Keratinocyte (primary cell): ENCODE data around the gene G6PC1.
"Not testable (repeated sequence)": the region's sequence is repeated elsewhere in the genome, so short reads cannot be mapped to it uniquely, and the experiment has no call there.

ENCODE experiments used
- CTCF ChIP-seq, 3 experiments: IDR thresholded peaks in 1 of 3; conservative IDR thresholded peaks in 1 of 3; optimal IDR thresholded peaks in 1 of 3; 2 replicates in 2 of 3; 3 replicates in 1 of 3; pipeline versions ENCODE3 to v1.5.1; 2011; ENCODE audit warnings: low read length in 3 of 3, mild to moderate bottlenecking in 3 of 3, moderate library complexity in 2 of 3, control low read depth in 1 of 3, inconsistent platforms in 1 of 3; ENCODE audit not compliant: insufficient read depth in 2 of 3; ENCODE audit errors: extremely low read depth in 1 of 3
- EZH2 ChIP-seq: IDR thresholded peaks from one replicate; pipeline ENCODE4 v1.6.1; 2012; ENCODE audit warnings: inconsistent platforms, mild to moderate bottlenecking, low read length, moderate library complexity

GRCh38 chr17:42923472-42923871 is 22.9 kb downstream of the G6PC1 start:
- TF ChIP-seq CTCF (optimal IDR thresholded peaks at IDR 0.05 in 1 of 3, IDR thresholded peaks at IDR 0.05 in 1 of 3, conservative IDR thresholded peaks at IDR 0.05 in 1 of 3; ENCODE audit: extremely low read depth in 1 of 3, insufficient read depth in 2 of 3, low read length in 3 of 3); EZH2: not testable (repeated sequence)
